Muscle of leg (tissue), 11 donors: ENCODE data around the gene LRRC4C. TPM values are rescaled to one million over a fixed set of nuclear protein-coding genes. Genes with fewer than 3 reads are reported as not detected.

Source experiments
- DNase-seq: peaks from one replicate; pipeline ENCODE4 v3.0.0; 2013
- H3K27ac ChIP-seq: one replicate; pipeline ENCODE4 v1.5.1; 2013; ENCODE audit warnings: mild to moderate bottlenecking, low read length, control low read depth
- H3K27me3 ChIP-seq: one replicate; pipeline ENCODE4 v1.6.1; 2013; ENCODE audit warnings: low read length; ENCODE audit not compliant: control insufficient read depth, insufficient read depth
- H3K36me3 ChIP-seq: one replicate; pipeline ENCODE4 v1.6.1; 2013; ENCODE audit warnings: low read length; ENCODE audit not compliant: control insufficient read depth, insufficient read depth
- H3K4me1 ChIP-seq: one replicate; pipeline ENCODE4 v1.6.1; 2013; ENCODE audit warnings: low read length; ENCODE audit not compliant: control insufficient read depth, insufficient read depth
- H3K4me3 ChIP-seq: one replicate; pipeline ENCODE4 v1.5.1; 2013; ENCODE audit warnings: low read length, control low read depth
- H3K9me3 ChIP-seq: replicated peaks from 2 replicates; pipeline ENCODE4 v1.6.1; 2013; ENCODE audit warnings: low read depth, low read length; ENCODE audit not compliant: control insufficient read depth
- WGBS: methylation state at CpG from one replicate; pipeline ENCODE4 v1.1.5; 2013; ENCODE audit warnings: missing lambda C conversion rate; ENCODE audit not compliant: insufficient coverage; 5-methylcytosine and 5-hydroxymethylcytosine counted together
- polyA plus RNA-seq, 8 donors: library from polyadenylated mRNA; unstranded; fragments of 120-200 nt; gene quantifications; one replicate each; pipeline versions ENCODE4 v1.2.1 to v1.2.3, GENCODE V29; 2013; ENCODE audit warnings: inconsistent platforms in 1 of 8, low replicate concordance in 1 of 8; ENCODE audit not compliant: insufficient read length in 8 of 8, insufficient read depth in 1 of 8
- total RNA-seq: library from RNA; stranded (reverse); fragments of 120-200 nt; gene quantifications from one replicate; pipeline ENCODE4 v1.2.4, GENCODE V29; 2013

Gene LRRC4C
- total and polyA plus RNA-seq, 9 donors: 1.8 to 5.3 (median 2.3) TPM

DNA sequence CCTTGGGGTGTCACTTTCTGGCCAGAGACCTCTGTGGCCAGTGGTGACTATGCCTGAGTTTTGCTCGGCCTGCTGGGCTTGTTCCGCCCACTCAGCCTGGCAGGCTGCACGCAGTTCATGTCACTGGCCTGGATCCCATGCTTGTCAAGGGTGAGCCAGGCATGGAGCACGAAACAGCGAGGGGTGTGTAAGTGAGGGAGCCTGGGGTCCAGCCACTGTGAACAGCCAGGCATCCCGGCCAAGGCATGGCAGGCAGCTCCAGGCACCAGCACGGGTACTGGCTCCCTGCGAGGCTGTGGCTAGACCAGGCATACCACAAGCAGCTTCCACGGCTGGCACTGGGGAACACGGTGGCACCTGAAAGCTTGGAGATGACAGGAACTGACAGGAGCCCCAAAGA is 214.3 kb downstream of the LRRC4C start:
- no peaks in the 10 kb centered on the region for H3K4me1 ChIP-seq
- H3K27ac ChIP-seq: no peak overlapping the region
- 78% methylated on average over 10 of the region's 10 CpGs for WGBS
- H3K36me3 ChIP-seq: no peaks in the 10 kb centered on the region
- no peak overlapping the region for H3K4me3 ChIP-seq
- no peaks in the 10 kb centered on the region for H3K27me3 ChIP-seq
- no peak for DNase-seq
- no peaks in the 10 kb centered on the region for H3K9me3 ChIP-seq

DNA sequence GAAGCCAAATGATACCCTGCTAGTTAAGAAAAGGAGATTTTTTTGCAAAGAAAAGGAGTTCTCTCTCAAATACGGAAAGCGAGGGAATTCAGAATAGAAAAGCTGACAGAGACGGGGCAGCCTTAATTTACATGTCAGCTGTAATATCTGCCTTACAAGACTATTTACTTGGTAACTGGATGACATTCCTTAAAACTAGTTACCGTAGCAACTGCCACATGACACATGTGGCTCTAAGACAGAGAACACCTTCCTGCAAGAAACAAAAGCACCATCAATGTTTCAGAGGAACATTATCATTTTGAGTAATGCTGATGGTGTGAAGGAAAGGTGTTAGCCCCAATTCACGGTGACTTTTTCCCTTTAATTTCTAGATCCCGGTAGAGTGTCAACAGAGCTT is 222.1 kb downstream of the LRRC4C start:
- Histone ChIP-seq H3K36me3 (no peaks in the 10 kb centered on the region), H3K4me3 (no peak overlapping the region), H3K4me1 (no peaks in the 10 kb centered on the region), H3K9me3 (peaks cover 4% of the 10 kb centered on the region), H3K27ac (no peak overlapping the region), H3K27me3 (no peaks in the 10 kb centered on the region)
- WGBS: no CpG with 5 or more reads among the region's 6 CpGs
- DNase-seq: no peak

DNA sequence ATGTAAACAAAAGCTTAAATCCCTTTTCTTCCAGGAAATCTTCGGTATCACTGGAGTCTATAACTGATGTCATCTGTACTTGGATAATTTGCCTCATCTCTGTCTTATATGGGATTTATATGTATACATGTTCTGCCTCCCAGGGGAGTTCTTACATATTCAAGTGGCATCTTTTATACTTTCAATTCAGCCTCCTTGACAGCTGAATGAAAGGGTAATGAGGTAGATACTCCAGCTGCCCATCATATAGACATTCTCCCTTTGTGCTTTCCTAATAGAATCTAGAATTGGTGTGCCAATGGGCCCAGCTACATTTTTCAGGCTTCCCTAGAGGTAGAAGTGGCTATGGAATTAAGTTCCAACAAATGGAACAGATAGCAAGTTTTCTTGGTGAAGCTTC is 223.8 kb downstream of the LRRC4C start:
- Histone ChIP-seq H3K9me3 (peaks cover 4% of the 10 kb centered on the region), H3K27me3 (no peaks in the 10 kb centered on the region), H3K27ac (no peak overlapping the region), H3K36me3 (no peaks in the 10 kb centered on the region), H3K4me1 (no peaks in the 10 kb centered on the region), H3K4me3 (no peak overlapping the region)
- WGBS: no CpG with 5 or more reads among the region's 1 CpG
- no peak for DNase-seq

DNA sequence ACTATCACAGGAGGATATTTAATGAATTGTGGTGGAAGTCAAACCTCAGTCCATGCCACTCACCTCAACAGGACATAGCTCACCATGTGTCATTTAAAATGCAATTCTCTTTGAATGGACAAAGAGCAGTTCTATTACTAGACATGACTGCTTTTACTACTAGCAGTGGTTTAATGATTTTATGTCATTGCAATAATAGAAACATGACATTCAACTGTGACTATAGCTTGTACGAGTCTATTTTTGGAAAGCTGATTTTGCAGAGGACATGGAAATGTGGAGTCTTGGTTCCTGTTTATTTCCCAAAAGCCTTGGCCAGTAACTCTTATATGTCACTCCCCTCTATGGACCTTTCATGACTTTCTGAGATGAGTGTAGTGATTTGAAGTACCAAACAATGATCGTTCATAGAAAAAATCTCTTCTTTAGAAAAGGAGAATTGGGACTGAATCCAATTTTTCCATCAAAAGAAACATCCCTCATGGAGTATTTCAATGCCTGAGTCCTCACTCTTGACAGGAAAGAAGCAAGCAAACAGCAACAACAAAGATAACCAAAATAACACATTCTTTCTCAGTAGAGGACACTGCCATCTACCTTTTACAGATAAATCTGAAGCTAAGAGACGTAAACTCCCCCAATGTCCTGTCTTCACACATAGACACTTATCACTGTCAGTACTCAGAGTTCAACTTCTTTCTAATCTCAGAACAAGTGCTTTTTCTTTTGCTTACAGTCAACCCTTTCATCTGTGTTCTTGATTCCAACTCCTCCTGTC is 233.4 kb downstream of the LRRC4C start:
- DNase-seq: no peak
- WGBS: 82% methylated on average over 1 of the region's 3 CpGs
- no peak overlapping the region for H3K27ac ChIP-seq
- H3K36me3 ChIP-seq: no peaks in the 10 kb centered on the region
- peaks cover 7% of the 10 kb centered on the region for H3K9me3 ChIP-seq
- no peaks in the 10 kb centered on the region for H3K27me3 ChIP-seq
- no peaks in the 10 kb centered on the region for H3K4me1 ChIP-seq
- no peak overlapping the region for H3K4me3 ChIP-seq

DNA sequence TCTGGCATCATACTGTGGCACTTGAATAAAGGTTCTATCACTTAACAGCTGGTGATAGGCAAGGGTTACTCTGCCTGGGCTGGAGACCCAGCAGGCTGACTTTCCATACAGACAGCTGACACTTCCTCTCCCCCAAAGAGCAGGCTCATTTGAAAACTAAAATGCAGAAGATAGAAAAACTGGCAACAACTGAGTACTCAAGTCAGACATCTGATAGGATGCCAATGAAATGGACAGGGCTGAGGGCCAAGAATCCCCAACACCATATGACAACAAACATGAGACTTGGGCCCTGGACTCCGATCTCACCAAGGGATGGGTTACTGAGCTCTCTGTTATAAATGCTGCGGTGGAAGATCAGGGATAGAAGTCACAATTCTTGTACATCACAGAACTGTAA is 237.2 kb downstream of the LRRC4C start:
- Histone ChIP-seq H3K27me3 (no peaks in the 10 kb centered on the region), H3K4me3 (no peak overlapping the region), H3K27ac (no peak overlapping the region), H3K36me3 (no peaks in the 10 kb centered on the region), H3K4me1 (no peaks in the 10 kb centered on the region), H3K9me3 (peaks cover 7% of the 10 kb centered on the region)
- DNase-seq: no peak
- WGBS: no CpG with 5 or more reads among the region's 2 CpGs

DNA sequence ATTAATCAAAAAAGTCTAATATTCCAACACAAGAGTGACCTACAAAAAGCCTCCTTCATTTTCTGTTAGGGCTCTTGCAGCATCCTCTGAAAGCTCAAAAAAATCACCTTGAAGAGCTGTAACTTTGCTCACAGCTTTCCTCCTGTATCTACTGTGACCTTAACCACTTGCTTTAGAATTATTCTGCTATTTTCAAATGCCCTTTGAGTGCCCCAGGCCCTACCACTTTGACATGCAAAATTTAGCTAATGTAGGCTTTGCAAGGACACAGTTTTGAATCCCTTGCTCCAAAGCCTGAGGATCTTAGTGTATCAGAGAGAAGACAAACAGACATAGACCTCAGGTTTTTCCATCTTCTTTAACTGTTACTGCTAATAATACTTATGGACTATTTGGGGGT is 253.1 kb downstream of the LRRC4C start:
- Histone ChIP-seq H3K27me3 (no peaks in the 10 kb centered on the region), H3K9me3 (peaks cover 4% of the 10 kb centered on the region), H3K4me3 (no peak overlapping the region), H3K4me1 (no peaks in the 10 kb centered on the region), H3K36me3 (no peaks in the 10 kb centered on the region), H3K27ac (no peak overlapping the region)
- DNase-seq: no peak

DNA sequence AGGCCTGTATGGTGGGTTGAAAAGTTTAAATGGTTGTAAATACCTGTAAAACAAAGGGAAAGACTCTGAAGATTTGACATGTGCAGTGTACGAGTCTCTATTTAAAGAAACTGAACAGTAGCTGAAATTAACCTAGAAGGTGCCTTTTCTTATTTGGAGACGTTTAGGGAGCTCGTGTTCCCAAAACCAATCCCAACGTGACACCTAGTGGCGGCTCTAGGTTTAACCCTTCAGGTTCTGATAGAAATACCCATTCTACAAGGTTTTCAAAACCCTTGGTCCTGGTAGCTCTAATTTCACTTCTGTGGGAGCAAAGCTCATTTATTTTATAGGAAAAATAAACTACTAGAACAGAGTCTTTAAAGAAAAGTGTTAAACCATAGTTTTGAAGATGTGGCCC is 258.3 kb downstream of the LRRC4C start:
- H3K9me3 ChIP-seq: no peaks in the 10 kb centered on the region
- no peaks in the 10 kb centered on the region for H3K4me1 ChIP-seq
- H3K27me3 ChIP-seq: no peaks in the 10 kb centered on the region
- no peak overlapping the region for H3K27ac ChIP-seq
- H3K36me3 ChIP-seq: no peaks in the 10 kb centered on the region
- 17% methylated on average over 1 of the region's 5 CpGs for WGBS
- DNase-seq: peak; percentile 27
- no peak overlapping the region for H3K4me3 ChIP-seq

DNA sequence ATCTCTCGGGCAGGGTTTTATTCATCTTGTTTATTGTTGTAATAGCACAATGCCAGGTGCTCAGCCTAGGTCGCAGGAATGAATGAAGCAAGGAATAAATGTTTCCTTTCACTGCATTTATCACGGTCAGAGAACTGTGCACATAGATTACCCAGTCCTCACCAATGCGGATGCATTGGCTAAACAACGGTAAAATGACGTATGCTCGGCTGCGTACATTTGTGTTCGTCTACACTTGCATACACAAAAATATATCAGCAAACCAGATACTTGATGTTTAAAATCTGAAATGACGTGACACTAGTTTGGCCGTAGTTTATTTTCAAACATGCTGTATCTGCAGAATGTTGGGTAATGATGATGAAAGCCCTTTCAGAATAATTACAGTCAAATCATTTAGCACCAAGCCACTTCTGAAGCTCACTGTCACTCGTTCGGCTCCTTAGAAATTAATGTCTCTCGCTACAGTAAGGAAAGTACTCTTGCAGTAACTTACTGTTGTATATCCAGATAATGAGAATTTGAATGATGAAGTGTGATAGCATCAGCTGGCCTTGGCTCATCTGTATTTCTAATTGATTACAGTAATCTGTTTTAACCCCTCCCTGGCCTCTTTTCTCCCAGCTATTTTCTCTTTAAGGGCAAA is 268.9 kb downstream of the LRRC4C start:
- H3K36me3 ChIP-seq: no peaks in the 10 kb centered on the region
- no peaks in the 10 kb centered on the region for H3K27me3 ChIP-seq
- WGBS: 93% methylated on average over 3 of the region's 14 CpGs
- no peaks in the 10 kb centered on the region for H3K9me3 ChIP-seq
- H3K4me1 ChIP-seq: no peaks in the 10 kb centered on the region
- no peak overlapping the region for H3K27ac ChIP-seq
- H3K4me3 ChIP-seq: no peak overlapping the region
- no peak for DNase-seq

DNA sequence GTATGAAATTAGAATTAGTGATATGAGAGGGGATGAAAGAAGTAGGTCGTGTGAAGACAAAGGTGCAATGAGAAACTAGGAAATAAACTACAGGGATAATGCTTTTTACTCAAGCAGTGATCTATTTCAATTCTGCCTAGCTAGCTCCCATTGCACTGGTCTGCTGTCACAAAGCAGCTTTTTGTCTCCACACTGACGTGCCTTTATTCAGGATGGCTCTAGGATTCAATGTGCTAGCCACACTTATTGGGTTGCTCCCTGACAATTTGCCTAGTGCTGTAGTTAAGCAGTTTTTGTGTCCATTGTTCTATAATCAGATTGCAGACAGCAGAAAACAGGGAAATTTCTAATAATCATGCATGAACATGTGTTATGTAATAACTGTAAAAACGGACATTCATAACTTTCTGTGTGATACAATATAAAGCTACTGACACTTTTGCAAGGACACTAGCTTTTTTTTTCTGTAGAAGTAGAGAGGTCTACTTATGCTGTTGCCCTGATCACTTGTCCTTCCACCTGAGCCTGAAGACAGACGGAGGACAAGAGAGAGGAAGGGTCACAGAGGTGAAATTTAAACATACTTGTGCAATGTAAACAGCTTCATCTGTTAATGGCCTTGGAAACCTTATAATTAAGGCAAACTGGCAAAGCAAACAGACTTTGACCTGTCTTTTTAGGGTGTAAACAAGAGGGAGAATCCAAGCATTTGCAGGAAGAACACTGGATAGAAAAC is 269.6 kb downstream of the LRRC4C start:
- H3K27me3 ChIP-seq: no peaks in the 10 kb centered on the region
- 33% methylated on average over 1 of the region's 4 CpGs for WGBS
- no peak overlapping the region for H3K4me3 ChIP-seq
- H3K4me1 ChIP-seq: no peaks in the 10 kb centered on the region
- H3K36me3 ChIP-seq: no peaks in the 10 kb centered on the region
- no peak for DNase-seq
- no peak overlapping the region for H3K27ac ChIP-seq
- H3K9me3 ChIP-seq: no peaks in the 10 kb centered on the region

DNA sequence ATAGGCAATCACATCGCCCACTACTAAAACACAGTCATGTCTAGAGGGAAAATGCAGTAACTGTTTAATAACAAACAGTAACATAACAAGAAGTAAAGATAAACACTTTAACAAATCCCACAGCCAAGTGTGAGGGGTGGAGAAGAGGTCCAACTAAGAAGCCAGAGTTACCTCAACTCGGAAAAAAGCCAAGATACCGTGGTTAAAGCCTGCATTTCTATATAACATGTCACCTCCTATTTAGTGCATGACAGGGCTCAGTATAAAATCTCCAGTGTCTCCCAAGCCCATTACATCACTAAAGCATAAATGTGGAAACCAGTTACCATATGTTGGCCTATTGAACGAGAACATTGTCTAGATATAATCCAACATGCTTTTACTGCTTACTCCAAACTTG is 281.7 kb downstream of the LRRC4C start:
- no peak overlapping the region for H3K27ac ChIP-seq

More for the DNA sequence above, 281.7 kb downstream of the LRRC4C start:
- H3K27me3 ChIP-seq: no peaks in the 10 kb centered on the region
- no peaks in the 10 kb centered on the region for H3K4me1 ChIP-seq
- no peaks in the 10 kb centered on the region for H3K9me3 ChIP-seq
- H3K4me3 ChIP-seq: no peak overlapping the region
- peak; percentile 1 for DNase-seq
- no peaks in the 10 kb centered on the region for H3K36me3 ChIP-seq
- no CpG with 5 or more reads among the region's 4 CpGs for WGBS
